ENCODE measurements around the gene TTC7B.

DNA sequence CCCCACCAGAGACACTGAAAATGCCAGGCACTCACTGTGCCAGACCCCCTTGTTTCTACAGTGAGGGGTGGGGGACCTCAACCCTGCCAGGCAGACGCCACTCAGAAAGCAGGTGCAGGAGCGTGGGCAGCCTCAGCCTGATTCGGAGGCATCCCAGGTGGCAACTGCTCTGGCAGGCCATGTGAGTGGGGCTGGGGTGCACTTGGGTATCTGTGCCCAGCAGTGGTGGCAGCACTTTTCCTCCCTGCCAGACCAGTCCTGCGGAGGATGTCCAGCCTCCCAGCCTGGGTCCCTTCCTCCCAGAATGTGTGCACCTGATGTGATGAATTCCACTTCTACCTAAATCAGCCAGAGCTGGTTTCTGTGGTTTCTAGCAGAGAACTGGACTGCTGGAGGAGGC is 13.4 kb upstream of the TTC7B start:
- TF ChIP-seq, protein P1, sequence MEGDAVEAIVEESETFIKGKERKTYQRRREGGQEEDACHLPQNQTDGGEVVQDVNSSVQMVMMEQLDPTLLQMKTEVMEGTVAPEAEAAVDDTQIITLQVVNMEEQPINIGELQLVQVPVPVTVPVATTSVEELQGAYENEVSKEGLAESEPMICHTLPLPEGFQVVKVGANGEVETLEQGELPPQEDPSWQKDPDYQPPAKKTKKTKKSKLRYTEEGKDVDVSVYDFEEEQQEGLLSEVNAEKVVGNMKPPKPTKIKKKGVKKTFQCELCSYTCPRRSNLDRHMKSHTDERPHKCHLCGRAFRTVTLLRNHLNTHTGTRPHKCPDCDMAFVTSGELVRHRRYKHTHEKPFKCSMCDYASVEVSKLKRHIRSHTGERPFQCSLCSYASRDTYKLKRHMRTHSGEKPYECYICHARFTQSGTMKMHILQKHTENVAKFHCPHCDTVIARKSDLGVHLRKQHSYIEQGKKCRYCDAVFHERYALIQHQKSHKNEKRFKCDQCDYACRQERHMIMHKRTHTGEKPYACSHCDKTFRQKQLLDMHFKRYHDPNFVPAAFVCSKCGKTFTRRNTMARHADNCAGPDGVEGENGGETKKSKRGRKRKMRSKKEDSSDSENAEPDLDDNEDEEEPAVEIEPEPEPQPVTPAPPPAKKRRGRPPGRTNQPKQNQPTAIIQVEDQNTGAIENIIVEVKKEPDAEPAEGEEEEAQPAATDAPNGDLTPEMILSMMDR (IDR thresholded peaks at IDR 0.05) = no peak
- TF ChIP-seq POLR2A (IDR thresholded peaks at IDR 0.05) = no peak

Measured in prostate gland (tissue), 2 donors.